IMR-90 (cell line): ENCODE data around the gene AKT3. TPM values are rescaled to one million over a fixed set of nuclear protein-coding genes. Genes with fewer than 3 reads are reported as not detected.
A peak's percentile ranks its signal among the peaks of the same experiment; 100 is the strongest.

Source experiments
- ATAC-seq: fragments of 200-7000 bp; cut with Tn5 transposase; 2 replicates; pipeline ENCODE4 v1.9.1; 2020; ENCODE audit warnings: low read depth, mild to moderate bottlenecking, moderate library complexity
- BruUV-seq: library from RNA; stranded (reverse); fragments of 400-500 nt; replicated peaks from 2 replicates; lab custom pipeline; 2021; lab: Mats Ljungman, UMichigan
- CTCF ChIA-PET: fragments of 300-600 bp; formaldehyde crosslinking; extraction: SDS; loops from one replicate; lab custom pipeline; 2021; ENCODE audit warnings: antibody characterized with exemption; lab: Yijun Ruan, JAX
- POLR2A ChIA-PET: fragments of 300-600 bp; sonication (Branson Sonifier 250); formaldehyde crosslinking; loops from one replicate; lab custom pipeline; 2022; ENCODE audit warnings: antibody characterized with exemption; ENCODE audit not compliant: unreplicated experiment; lab: Charles Lee
- DNase-seq: peaks from one replicate; pipeline ENCODE4 v3.0.0; 2013
- H2AFZ ChIP-seq: replicated peaks from 2 replicates; pipeline ENCODE3; 2013; ENCODE audit warnings: low read length, mild to moderate bottlenecking; ENCODE audit not compliant: poor library complexity
- H2AK5ac ChIP-seq: 2 replicates; pipeline ENCODE4 v1.6.1; 2013; ENCODE audit warnings: low read depth, low read length, inconsistent platforms
- H2AK9ac ChIP-seq: replicated peaks from 2 replicates; pipeline ENCODE3; 2013; ENCODE audit warnings: mild to moderate bottlenecking, low read depth, low read length, moderate library complexity; ENCODE audit not compliant: poor library complexity
- H2BK120ac ChIP-seq: 2 replicates; pipeline ENCODE4 v1.6.1; 2013; ENCODE audit warnings: low read depth, low read length, inconsistent platforms
- H2BK15ac ChIP-seq: 3 replicates; pipeline ENCODE4 v1.6.1; 2013; ENCODE audit warnings: low read depth, low read length, inconsistent platforms
- H2BK20ac ChIP-seq: 2 replicates; pipeline ENCODE4 v1.6.1; 2013; ENCODE audit warnings: low read depth, mild to moderate bottlenecking, inconsistent platforms, low read length, moderate library complexity
- H2BK5ac ChIP-seq: 2 replicates; pipeline ENCODE4 v1.6.1; 2013; ENCODE audit warnings: mild to moderate bottlenecking, low read depth, low read length, inconsistent platforms; ENCODE audit not compliant: poor library complexity, severe bottlenecking
- H3K14ac ChIP-seq: replicated peaks from 2 replicates; pipeline ENCODE4 v1.6.1; 2013; ENCODE audit warnings: low read depth, low read length, inconsistent platforms
- H3K18ac ChIP-seq: 2 replicates; pipeline ENCODE4 v1.6.1; 2013; ENCODE audit warnings: low read depth, low read length, control low read depth
- H3K23ac ChIP-seq: 2 replicates; pipeline ENCODE4 v1.6.1; 2013; ENCODE audit warnings: low read depth, low read length, inconsistent platforms
- H3K27ac ChIP-seq: 2 replicates; pipeline ENCODE4 v1.5.1; 2013; ENCODE audit warnings: mild to moderate bottlenecking, control low read depth, low read length; ENCODE audit not compliant: insufficient read depth
- H3K27me3 ChIP-seq: 2 replicates; pipeline ENCODE4 v1.6.1; 2013; ENCODE audit warnings: low read length; ENCODE audit not compliant: control insufficient read depth, insufficient read depth
- H3K36me3 ChIP-seq: 2 replicates; pipeline ENCODE4 v1.6.1; 2013; ENCODE audit warnings: low read length, mixed read lengths; ENCODE audit not compliant: control insufficient read depth, insufficient read depth
- H3K4ac ChIP-seq: 2 replicates; pipeline ENCODE4 v1.6.1; 2013; ENCODE audit warnings: low read depth, low read length, inconsistent platforms
- H3K4me1 ChIP-seq: 2 replicates; pipeline ENCODE4 v1.6.1; 2013; ENCODE audit warnings: low read length, mixed read lengths; ENCODE audit not compliant: control insufficient read depth, insufficient read depth
- H3K4me2 ChIP-seq: 2 replicates; pipeline ENCODE4 v1.6.1; 2013; ENCODE audit warnings: low read depth, mild to moderate bottlenecking, control low read depth, low read length, moderate library complexity
- H3K4me3 ChIP-seq: 2 replicates; pipeline ENCODE4 v1.5.1; 2013; ENCODE audit warnings: low read depth, mild to moderate bottlenecking, control low read depth, low read length, moderate library complexity; ENCODE audit not compliant: insufficient read depth
- H3K56ac ChIP-seq: 2 replicates; pipeline ENCODE4 v1.6.1; 2013; ENCODE audit warnings: low read length, inconsistent platforms; ENCODE audit not compliant: insufficient read depth; ENCODE audit errors: extremely low read depth
- H3K79me1 ChIP-seq, 2 experiments: 2 replicates each; pipeline ENCODE4 v1.6.1; 2013; ENCODE audit warnings: low read length in 2 of 2, inconsistent platforms in 1 of 2, low read depth in 1 of 2
- H3K9ac ChIP-seq: 2 replicates; pipeline ENCODE4 v1.6.1; 2013; ENCODE audit warnings: low read depth, low read length, control low read depth
- H3K9me1 ChIP-seq: 2 replicates; pipeline ENCODE4 v1.6.1; 2013; ENCODE audit warnings: low read length, inconsistent platforms; ENCODE audit not compliant: insufficient read depth
- H3K9me3 ChIP-seq: 2 replicates; pipeline ENCODE4 v1.6.1; 2013; ENCODE audit warnings: low read length; ENCODE audit not compliant: control insufficient read depth, insufficient read depth
- H4K20me1 ChIP-seq: 2 replicates; pipeline ENCODE4 v1.6.1; 2013; ENCODE audit warnings: low read length, inconsistent platforms; ENCODE audit not compliant: insufficient read depth
- H4K5ac ChIP-seq: 2 replicates; pipeline ENCODE4 v1.6.1; 2013; ENCODE audit warnings: mild to moderate bottlenecking, low read depth, low read length, control low read depth
- H4K8ac ChIP-seq, 2 experiments: 2 replicates each; pipeline ENCODE4 v1.6.1; 2013; ENCODE audit warnings: low read depth in 2 of 2, low read length in 2 of 2, control low read depth in 1 of 2, inconsistent platforms in 1 of 2
- H4K91ac ChIP-seq: 2 replicates; pipeline ENCODE4 v1.6.1; 2013; ENCODE audit warnings: low read depth, low read length, inconsistent platforms; ENCODE audit not compliant: insufficient read depth
- CHD1 ChIP-seq: IDR thresholded peaks from 2 replicates; pipeline ENCODE4 v1.6.1; 2012; ENCODE audit warnings: low read depth, low read length, improper control_type of control experiment
- ELK1 ChIP-seq: fragments of 150-350 bp; IDR thresholded peaks from 2 replicates; pipeline ENCODE4 v1.6.1; 2016; ENCODE audit warnings: low read depth, mild to moderate bottlenecking, low read length, moderate library complexity, borderline replicate concordance
- FOS ChIP-seq: fragments of 150-350 bp; IDR thresholded peaks from 2 replicates; pipeline ENCODE4 v1.6.1; 2016; ENCODE audit warnings: low read depth, low read length
- MAZ ChIP-seq: IDR thresholded peaks from 2 replicates; pipeline ENCODE4 v1.6.1; 2012; ENCODE audit warnings: low read depth, mild to moderate bottlenecking, low read length, improper control_type of control experiment, moderate library complexity, borderline replicate concordance
- MXI1 ChIP-seq: IDR thresholded peaks from 2 replicates; pipeline ENCODE4 v1.6.1; 2012; ENCODE audit warnings: low read depth, mild to moderate bottlenecking, low read length, moderate library complexity, borderline replicate concordance
- NFE2L2 ChIP-seq: fragments of 150-350 bp; IDR thresholded peaks from 2 replicates; pipeline ENCODE4 v1.6.1; 2016; ENCODE audit warnings: low read depth, mild to moderate bottlenecking, low read length
- POLR2A ChIP-seq: IDR thresholded peaks from 2 replicates; pipeline ENCODE4 v1.6.1; 2012; ENCODE audit warnings: mild to moderate bottlenecking, low read depth, low read length
- RAD21 ChIP-seq: IDR thresholded peaks from 2 replicates; pipeline ENCODE4 v1.6.1; 2012; ENCODE audit warnings: low read length, improper control_type of control experiment
- RCOR1 ChIP-seq: IDR thresholded peaks from 2 replicates; pipeline ENCODE4 v1.6.1; 2012; ENCODE audit warnings: mild to moderate bottlenecking, low read length, improper control_type of control experiment; ENCODE audit not compliant: insufficient replicate concordance
- RFX5 ChIP-seq: IDR thresholded peaks from 2 replicates; pipeline ENCODE4 v1.8.0; 2012; ENCODE audit warnings: low read depth, mild to moderate bottlenecking, low read length, moderate library complexity
- SMC3 ChIP-seq: fragments of 150-350 bp; IDR thresholded peaks from 2 replicates; pipeline ENCODE4 v1.6.1; 2016; ENCODE audit warnings: low read depth, mild to moderate bottlenecking, antibody characterized with exemption, low read length, moderate library complexity
- USF2 ChIP-seq: fragments of 150-350 bp; IDR thresholded peaks from 2 replicates; pipeline ENCODE4 v1.6.1; 2017; ENCODE audit warnings: mild to moderate bottlenecking, antibody characterized with exemption, low read length, low read depth
- dilution Hi-C: fragments of 300-500 bp; cut with HindIII; formaldehyde crosslinking; loops from one replicate; pipeline ENCODE4 v1.14.3; 2018; ENCODE audit warnings: low sequenced_read_pairs; ENCODE audit not compliant: unreplicated experiment
- in situ Hi-C: fragments of 300-500 bp; cut with MboI; formaldehyde crosslinking; loops from 3 replicates; pipeline ENCODE4 v1.14.3; 2019; ENCODE audit warnings: low sequenced_read_pairs, inconsistent platforms, mixed read lengths
- intact Hi-C: fragments of 100-400 bp; cut with micrococcal nuclease; formaldehyde crosslinking; loops from 2 replicates; pipeline ENCODE4 v1.10.0; 2022
- polyA plus RNA-seq, 3 experiments: library from polyadenylated mRNA; depleted of rRNA; stranded (reverse); fragments of >200 nt; gene quantifications; 2 replicates each; pipeline ENCODE4 v1.2.3, GENCODE V29; 2012; ENCODE audit warnings: low replicate concordance in 1 of 3
- total RNA-seq: library from RNA; depleted of rRNA; stranded (reverse); fragments of >200 nt; gene quantifications from 2 replicates; pipeline ENCODE4 v1.2.3, GENCODE V29; 2012
- TF ChIP-seq, protein P1 (sequence below): conservative IDR thresholded peaks from 2 replicates; pipeline ENCODE4 v1.5.1; 2012; ENCODE audit warnings: mild to moderate bottlenecking, low read depth, low read length, improper control_type of control experiment

Gene AKT3
- total and polyA plus RNA-seq, 2 of the 4 experiments (the other 2 are of a cell fraction): 15.2 to 19.4 TPM

GRCh38 chr1:243539636-243540035 is 310.4 kb downstream of the AKT3 start:
- no peak overlapping the region for H3K27ac ChIP-seq
- H3K79me1 ChIP-seq: peaks cover 3 to 4% of the 10 kb centered on the region in 2 experiments; a peak in 2 of 4 replicates
- H2BK15ac ChIP-seq: no peak overlapping the region
- H2AFZ ChIP-seq: no peak overlapping the region
- no peak overlapping the region for H4K5ac ChIP-seq
- no peak overlapping the region for H3K23ac ChIP-seq
- H4K91ac ChIP-seq: no peak overlapping the region
- no peak overlapping the region for H4K8ac ChIP-seq
- no peak overlapping the region for H3K14ac ChIP-seq
- H3K27me3 ChIP-seq: no peaks in the 10 kb centered on the region
- no peak overlapping the region for H3K4ac ChIP-seq
- no peak overlapping the region for H2BK5ac ChIP-seq
- no peak overlapping the region for H3K9ac ChIP-seq
- DNase-seq (peak; percentile 33), ATAC-seq (no peak)
- TF ChIP-seq FOS: no peak
- no peak for TF ChIP-seq USF2
- TF ChIP-seq SMC3: no peak
- TF ChIP-seq ELK1: no peak
- no peak for TF ChIP-seq NFE2L2
- no peak for TF ChIP-seq MAZ
- TF ChIP-seq RFX5: no peak
- TF ChIP-seq RCOR1: no peak
- no peak for TF ChIP-seq CHD1
- TF ChIP-seq POLR2A: no peak
- TF ChIP-seq RAD21: no peak
- TF ChIP-seq, protein P1, sequence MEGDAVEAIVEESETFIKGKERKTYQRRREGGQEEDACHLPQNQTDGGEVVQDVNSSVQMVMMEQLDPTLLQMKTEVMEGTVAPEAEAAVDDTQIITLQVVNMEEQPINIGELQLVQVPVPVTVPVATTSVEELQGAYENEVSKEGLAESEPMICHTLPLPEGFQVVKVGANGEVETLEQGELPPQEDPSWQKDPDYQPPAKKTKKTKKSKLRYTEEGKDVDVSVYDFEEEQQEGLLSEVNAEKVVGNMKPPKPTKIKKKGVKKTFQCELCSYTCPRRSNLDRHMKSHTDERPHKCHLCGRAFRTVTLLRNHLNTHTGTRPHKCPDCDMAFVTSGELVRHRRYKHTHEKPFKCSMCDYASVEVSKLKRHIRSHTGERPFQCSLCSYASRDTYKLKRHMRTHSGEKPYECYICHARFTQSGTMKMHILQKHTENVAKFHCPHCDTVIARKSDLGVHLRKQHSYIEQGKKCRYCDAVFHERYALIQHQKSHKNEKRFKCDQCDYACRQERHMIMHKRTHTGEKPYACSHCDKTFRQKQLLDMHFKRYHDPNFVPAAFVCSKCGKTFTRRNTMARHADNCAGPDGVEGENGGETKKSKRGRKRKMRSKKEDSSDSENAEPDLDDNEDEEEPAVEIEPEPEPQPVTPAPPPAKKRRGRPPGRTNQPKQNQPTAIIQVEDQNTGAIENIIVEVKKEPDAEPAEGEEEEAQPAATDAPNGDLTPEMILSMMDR: no peak
- no peak for TF ChIP-seq MXI1
- no peak overlapping the region for H3K56ac ChIP-seq
- H4K20me1 ChIP-seq: no peaks in the 10 kb centered on the region
- ChIA-PET POLR2A (no interaction called here), CTCF (interaction anchor here (0.6 to 1.0 kb wide), 2 partner anchors 9 to 330 kb away, joined by 4 read pairs; no protein-coding TSS in a partner anchor)
- no peak overlapping the region for H2AK5ac ChIP-seq
- intact Hi-C loops: no loop called here
- H2AK9ac ChIP-seq: no peak overlapping the region
- peaks cover 4% of the 10 kb centered on the region for H3K36me3 ChIP-seq
- dilution Hi-C loops: no loop called here
- H3K18ac ChIP-seq: no peak overlapping the region
- no peak overlapping the region for H2BK20ac ChIP-seq
- H3K4me1 ChIP-seq: no peaks in the 10 kb centered on the region
- in situ Hi-C loops: no loop called here
- H3K4me2 ChIP-seq: no peak overlapping the region
- H3K9me1 ChIP-seq: no peaks in the 10 kb centered on the region; the same call in 1 of the 2 replicates
- H3K9me3 ChIP-seq: no peaks in the 10 kb centered on the region
- no peak overlapping the region for H2BK120ac ChIP-seq
- BruUV-seq: no TSS peak
- no peak overlapping the region for H3K4me3 ChIP-seq
